GM21723 (cell line): ENCODE data around the gene SEPTIN1.

Source experiments
- ATAC-seq: cut with Tn5 transposase; IDR thresholded peaks from one replicate; pipeline ENCODE4 v1.9.1; 2021; ENCODE audit warnings: mild to moderate bottlenecking, moderate library complexity; ENCODE audit not compliant: unreplicated experiment

The SEPTIN1 gene

DNA sequence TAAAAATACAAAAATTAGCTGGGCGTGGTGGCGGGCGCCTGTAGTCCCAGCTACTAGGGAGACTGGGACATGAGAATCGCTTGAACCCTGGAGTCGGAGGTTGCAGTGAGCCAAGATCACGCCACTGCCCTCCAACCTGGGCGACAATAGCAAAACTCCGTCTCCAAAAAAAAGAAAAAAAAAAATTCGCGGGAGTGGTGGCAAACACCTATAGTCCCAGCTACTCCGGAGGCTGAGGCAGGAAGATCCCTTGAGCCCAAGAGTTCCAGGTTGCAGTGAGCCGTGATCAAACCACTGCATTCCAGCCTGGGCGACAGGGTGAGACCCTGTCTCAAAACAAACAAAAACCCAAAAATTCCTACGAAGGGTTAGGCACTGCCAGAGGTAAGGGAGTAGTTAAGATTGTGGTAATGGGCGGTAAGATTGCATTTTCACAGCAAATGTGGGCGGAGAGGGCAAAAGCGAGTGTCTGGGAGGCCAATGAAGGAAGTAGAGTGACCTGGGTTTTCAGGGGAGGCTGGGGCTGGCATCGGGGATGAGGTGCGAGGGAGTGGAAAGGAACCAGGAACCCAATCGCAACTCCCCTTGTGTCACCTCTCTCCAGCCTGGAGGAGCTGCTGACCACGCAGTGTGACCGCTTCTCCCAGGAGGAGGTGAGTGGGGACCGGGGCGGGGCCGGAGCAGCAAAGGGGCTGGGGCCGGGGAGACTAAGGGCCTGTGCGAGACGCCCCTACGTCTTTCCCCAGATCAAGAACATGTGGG lies 5.1 kb downstream of the SEPTIN1 start:
- ATAC-seq: no peak

DNA sequence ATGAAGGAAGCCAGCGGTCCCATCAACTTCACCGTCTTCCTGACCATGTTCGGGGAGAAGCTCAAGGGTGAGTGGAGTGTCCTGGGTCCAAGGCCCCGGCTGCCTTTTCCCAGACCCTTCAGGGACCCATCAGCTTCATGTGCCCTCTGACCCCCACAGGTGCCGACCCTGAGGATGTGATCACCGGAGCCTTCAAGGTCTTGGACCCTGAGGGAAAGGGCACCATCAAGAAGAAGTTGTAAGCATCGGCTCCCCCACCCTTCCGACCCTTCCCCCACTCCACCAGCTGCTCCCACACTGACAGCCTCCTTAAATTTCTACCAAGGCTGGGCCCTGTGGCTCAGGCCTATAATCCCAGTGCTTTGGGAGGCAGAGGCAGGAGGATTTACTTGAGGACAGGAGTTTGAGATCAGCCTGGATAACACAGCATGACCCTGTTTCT lies 5.9 kb downstream of the SEPTIN1 start:
- ATAC-seq: no peak

DNA sequence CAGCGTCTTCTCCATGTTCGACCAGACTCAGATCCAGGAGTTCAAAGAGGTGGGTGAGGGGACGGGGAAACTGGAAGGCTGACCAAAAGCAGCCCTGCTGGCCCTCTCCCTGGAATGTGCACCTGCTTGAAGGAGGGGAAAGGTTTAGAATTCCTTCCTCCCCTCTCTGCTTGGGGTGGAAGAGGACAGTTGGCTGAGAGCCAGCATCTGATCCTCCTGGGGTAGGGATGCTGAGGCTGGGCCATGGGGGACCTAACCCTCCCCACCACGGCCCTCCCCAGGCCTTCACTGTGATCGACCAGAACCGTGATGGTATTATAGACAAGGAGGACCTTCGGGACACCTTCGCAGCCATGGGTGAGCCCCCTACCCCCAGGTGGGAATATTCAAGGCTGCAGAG lies 6.5 kb downstream of the SEPTIN1 start:
- no peak for ATAC-seq

DNA sequence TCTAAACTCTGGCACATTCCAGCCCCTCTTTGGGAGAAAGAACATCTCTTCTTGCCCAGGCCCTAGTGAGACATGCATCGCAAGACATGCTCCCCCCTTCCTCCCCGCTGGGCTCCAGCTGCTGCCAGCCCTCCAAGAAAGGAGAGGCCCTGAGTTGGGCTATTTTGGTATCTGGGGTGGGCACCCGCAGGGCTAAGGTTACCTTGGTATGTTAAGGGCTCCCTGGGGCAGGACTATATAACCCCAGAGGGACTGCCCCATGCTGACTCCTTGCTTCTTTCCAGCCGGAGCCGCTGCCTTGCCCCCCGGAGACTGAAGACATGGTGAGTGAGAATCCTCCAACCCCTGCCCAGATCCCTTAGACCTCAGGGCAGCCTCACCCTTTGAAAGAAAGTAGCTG lies 7.8 kb downstream of the SEPTIN1 start, which contains the start of gene MYL11:
MYL11 (plus strand) TSS at position 265 of the 400 bp plus-strand sequence; CDS start at position 321, 56 bp downstream.
- ATAC-seq: no peak

DNA sequence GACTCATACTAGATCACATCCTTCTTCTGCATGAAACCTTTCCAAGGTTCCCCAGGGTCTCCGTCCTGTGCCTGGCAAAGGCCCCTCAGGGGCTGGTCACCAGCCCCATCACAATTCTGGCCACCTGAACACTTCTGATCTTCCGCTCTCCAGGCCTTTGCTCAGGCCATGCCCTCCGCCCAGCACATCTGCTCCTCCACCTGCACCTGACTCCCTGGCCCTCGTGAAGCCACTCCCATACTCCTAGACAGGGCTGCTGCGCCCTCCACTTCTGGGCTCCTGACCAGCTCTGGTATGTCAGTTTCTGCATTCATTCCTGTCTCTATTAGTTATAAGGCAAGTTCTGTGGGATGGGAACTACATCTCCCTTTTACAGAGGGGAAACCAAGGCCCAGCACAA lies 9.6 kb downstream of the SEPTIN1 start:
- ATAC-seq: no peak

DNA sequence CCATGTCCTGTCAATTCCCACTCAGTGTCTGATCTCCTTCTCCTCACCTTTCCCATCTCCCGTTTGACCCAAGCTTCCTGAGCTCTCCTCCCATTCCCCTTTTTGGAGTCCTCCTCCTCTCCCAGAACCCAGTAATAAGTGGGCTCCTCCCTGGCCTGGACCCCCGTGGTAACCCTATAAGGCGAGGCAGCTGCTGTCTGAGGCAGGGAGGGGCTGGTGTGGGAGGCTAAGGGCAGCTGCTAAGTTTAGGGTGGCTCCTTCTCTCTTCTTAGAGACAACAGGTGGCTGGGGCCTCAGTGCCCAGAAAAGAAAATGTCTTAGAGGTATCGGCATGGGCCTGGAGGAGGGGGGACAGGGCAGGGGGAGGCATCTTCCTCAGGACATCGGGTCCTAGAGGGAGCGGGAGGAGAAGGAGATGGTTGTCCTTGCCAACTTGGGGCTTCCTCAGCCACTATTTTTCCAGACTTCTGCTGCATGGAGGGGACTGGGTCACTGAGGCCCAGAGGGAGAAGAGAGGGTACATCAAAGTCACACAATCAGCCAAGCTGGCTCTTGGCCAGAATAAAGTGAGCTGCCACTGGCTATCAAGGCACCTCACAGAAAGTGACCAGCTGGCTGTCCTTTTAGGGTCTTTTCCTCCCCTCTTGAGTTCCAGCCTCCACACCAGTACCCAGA lies 10.2 kb downstream of the SEPTIN1 start:
- no peak for ATAC-seq

DNA sequence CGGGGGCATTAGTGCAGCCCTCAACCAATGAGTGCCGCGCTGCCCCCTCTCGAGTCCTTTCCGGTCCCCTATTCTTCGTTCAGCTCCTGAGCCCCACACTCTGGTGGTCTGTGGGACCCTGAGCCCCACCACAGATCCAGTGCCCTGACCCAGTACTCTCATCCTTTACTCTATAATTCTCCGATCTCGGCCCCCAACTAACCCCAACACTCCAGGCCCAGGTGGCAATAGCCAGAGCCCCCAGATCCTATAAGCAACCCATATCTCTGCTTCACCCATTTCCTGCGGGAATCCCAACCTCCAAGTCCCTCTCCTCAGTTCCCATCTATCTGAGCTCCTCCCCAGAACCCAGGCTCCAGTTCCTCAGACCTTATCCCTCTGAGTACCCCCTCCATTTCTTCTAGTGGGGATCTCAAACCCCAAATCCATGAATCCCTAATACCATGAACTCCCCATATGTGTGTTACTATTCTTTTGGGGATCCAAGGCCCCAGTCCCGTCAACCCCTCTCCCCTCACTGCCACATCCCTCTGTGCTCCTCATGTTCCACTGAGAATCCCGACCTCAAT lies 11.0 kb downstream of the SEPTIN1 start:
- ATAC-seq: no peak

DNA sequence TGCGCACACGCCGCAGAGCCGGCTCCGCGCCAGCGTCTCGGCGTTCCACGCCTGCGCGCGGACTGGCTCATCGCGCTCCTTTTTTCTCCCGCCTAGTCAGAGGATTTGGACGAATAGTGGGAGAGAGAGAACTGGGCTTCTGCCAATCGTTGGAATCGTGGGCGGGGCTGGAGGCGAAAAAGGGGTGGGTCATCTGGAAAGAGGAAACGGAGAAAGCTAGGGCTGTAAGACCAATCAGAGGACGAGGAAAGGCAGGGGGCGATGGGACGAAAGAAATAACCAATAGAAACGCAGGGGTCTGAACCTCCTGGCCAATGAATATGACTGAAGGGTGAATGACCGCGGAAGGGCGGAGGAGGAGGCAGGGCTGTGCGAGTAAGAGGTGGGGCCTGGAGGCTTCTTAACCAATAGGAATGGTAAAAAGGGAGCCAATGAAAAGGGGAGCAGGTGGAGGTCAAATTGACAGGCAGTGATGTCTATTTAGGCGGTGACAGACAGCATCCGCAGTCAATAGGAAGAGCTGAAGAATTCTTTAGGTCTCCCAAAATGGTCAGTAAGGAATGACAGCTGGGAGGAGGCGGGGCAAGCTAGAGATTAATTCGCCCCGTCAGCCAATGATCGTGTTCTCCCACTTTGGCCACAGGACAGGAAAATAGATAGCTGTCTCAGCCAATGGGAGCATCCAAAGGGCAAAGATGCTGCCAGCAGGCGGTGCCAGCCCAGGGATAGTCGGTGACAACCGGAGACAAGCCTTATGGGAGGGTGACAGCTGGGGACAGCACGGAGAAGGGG lies 11.7 kb downstream of the SEPTIN1 start, which contains the start of gene TBC1D10B:
TBC1D10B (minus strand) TSS at position 39 of the 792 bp plus-strand sequence. CDS start 311 bp downstream, outside the sequence.
- ATAC-seq: peak; percentile 82

DNA sequence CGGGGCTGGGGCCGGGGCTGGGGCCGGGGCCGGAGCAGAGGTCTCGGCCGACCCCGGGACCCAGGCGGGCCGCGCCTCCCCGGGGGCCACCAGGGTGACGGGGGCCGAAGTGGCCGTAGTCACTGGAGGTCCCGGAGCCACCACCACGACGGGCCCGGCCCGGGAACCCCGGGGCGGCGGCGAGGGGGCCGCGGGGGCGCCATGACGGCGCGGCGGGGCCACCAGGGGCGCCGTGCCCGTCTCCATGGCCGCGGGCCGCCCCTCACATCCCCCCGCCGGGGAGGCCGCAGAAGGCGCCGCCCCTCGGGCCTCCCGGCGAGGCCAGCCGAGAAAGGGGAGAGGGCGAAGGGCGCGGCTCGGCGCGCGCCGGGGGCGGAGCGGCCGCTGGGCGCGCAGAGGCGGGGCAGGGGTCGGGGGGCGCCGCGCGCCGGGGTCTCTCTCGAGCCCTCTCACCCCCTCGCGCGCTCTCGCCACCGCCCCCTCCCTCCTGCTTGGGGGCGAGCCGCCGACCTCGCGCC lies 12.4 kb downstream of the SEPTIN1 start:
- peak; percentile 6 for ATAC-seq

DNA sequence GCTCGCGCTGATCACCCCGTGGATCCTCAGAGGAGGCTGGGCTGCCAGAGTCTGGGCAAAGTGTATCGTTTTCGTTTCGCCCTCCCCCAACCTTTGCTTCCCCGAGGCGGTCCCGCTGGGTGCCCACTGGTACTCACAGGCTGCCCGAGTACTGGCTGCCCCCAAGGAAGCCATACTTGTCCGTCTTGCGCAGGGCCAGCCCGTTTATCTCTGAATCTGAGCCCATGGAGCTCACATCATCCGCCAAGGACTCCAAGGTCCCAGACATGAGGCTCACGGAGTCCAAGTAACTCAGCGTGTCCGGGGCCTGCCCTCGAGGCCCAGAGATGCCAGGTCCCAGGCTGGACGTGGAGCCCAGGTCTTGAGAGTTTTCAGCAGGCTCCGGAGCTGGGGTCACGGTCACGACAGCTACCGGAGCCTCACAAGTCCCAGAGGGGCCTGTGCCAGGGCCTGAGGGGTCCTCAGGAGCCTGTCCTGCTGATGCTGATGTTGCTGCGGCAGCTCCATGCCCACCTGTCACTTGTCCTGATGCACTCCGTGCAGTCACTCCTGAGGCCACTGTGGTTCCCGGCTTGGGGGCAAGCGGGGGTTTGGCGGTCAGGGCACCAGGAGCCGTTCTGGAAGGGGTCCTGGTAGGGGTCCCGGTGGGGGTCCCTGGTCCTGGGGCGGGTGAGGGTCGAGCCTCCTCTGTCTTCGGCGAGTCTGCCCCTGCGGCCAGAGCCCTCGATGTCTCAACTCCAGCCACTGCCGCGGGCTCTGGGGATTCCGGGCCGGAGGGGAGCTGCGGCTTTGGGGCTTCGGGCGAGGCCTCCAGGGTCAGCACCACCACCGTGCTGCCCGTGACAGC lies 13.0 kb downstream of the SEPTIN1 start:
- no peak for ATAC-seq

DNA sequence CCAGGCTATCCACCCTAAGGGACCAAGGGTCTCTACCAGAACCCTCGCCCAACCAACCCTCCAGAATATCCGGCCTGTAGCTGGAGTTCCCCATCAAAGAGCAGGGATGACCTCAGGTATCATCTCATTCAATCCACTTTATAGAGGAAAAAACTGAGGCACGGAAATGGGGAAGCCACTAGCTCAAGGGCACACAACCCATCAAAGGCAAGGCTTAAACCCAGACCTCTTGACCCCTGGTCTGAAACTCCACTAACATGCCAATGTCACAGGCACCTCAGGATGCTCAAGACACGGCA lies 13.6 kb downstream of the SEPTIN1 start:
- no peak for ATAC-seq

DNA sequence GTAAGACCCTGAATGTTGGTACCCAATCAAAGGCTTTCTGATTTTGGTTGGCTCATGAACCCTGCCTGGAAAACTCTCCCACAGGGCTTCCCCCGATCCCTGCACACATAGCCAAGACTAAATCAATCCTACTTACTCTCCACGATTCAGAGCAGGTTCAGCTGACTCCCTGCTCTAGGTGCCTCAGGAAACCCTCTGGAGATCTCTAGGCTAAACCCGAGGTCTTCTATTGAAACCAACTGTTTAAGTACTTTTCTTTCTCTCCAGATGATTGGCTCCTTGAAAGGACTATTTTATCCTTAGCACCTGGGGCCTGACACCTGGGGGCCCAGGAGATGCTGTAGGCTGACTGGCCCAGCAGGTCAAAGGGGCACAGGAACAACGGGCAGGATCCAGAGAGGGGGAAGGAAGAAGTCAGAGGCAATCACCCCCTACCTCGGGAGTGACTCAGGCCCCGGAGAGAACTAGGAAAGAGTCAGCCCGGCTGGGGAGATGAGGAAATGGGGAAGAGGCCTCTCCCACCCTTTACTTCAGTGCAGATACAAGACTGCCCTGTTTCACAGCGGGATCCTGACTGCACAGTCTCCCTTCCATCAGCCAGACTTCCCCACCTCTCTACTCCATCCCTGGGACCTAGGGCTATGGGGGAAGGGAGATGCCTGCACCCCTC lies 14.1 kb downstream of the SEPTIN1 start:
- no peak for ATAC-seq

DNA sequence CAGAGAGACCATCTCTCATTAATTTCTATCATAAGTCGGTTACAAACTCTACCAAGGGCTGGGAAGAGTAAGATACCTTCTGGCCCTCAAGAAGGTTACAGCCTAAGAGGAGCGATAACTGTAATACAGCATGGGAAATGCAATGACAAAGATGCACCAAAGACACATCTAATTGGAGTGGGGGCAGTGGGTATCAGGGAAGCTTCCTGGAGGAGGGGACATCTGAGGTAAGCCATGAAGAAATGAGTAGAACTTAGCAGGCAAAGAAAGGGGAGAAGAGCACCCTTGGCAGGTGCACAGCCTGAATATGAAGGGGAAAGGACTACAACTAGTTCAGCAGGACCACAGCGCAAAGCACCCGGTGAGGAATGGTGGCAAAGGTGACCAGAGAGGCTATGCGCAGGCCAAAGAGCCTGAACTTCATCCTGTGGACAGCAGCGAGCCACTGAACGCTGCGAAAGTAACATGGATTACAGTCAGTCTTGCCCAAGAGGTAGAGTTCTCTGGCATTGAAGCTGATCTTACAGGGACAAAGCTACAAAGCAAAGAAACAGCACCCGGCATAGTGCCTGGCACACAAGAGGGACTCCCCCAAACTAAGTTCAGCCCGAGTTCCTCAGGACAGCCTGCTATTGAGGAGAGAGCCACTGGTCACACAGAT lies 14.9 kb downstream of the SEPTIN1 start:
- ATAC-seq: no peak

DNA sequence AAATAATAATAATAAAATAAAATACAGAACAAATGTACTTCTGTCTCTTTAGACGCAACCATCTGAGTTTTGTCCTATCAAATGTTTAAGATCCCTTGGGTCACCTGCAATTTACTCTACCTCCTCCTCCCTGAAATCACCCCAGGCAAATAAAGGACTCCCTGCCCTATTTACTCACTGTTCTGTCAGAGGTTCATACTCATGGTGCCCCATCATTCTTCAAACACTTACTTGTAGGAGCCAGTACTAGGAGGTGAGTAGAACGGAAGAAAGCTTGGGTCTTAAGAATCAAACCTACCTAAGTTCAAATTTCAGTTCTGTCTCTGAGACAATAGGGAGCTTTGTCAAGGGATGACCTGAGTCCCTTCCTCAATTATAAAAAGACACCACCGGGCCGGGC lies 15.8 kb downstream of the SEPTIN1 start:
- no peak for ATAC-seq

DNA sequence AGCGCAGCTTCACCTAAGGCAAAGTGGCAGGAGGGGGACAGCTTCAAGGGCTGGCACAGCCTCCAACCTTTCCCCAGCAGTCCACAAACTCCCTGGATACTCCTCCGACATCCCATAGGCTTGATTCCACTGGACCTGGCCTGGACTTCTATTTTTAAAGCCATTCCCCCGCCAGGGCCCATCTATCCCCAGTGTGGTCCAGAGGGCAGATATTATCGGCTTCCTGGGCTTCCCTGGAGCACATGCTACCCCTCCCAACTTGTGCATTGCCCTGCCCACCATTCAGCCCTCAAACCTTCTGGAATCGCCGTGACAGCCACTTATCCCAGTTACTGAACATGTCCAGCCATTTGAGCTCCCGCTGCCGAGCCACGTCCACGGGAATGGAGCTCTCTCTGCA lies 17.2 kb downstream of the SEPTIN1 start:
- ATAC-seq: no peak

DNA sequence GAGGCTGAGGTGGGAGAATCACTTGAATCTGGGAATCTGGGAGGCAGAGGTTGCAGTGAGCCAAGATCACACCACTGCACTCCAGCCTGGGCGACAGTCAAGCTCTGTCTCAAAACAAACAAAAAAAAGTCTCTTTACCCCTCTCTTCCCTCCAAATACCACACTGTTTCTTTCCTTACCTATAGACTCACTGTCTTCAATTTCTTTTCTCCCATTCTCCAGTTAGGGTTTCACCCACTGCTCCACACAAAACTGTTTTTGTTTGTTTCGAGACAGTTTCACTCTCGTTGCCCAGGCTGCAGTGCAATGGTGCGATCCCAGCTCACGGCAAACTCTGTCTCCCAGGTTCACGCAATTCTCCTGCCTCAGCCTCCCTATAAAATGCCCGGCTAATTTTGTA lies 21.2 kb downstream of the SEPTIN1 start:
- ATAC-seq: no peak

DNA sequence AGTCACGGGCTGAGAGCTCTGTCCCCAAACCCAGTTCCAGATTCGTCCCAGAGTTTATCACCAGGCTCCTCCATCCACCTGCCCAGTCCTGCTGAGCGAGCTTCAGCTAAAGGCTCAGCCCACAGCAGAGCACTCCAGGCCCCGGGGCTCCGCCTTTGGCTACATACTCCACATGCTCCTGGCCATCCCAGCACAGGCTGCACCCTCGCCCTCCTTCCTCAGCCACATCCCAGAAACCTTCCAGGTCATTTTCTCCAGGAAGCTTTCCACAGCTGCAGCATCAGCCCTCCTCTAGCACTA lies 22.5 kb downstream of the SEPTIN1 start:
- ATAC-seq: no peak

DNA sequence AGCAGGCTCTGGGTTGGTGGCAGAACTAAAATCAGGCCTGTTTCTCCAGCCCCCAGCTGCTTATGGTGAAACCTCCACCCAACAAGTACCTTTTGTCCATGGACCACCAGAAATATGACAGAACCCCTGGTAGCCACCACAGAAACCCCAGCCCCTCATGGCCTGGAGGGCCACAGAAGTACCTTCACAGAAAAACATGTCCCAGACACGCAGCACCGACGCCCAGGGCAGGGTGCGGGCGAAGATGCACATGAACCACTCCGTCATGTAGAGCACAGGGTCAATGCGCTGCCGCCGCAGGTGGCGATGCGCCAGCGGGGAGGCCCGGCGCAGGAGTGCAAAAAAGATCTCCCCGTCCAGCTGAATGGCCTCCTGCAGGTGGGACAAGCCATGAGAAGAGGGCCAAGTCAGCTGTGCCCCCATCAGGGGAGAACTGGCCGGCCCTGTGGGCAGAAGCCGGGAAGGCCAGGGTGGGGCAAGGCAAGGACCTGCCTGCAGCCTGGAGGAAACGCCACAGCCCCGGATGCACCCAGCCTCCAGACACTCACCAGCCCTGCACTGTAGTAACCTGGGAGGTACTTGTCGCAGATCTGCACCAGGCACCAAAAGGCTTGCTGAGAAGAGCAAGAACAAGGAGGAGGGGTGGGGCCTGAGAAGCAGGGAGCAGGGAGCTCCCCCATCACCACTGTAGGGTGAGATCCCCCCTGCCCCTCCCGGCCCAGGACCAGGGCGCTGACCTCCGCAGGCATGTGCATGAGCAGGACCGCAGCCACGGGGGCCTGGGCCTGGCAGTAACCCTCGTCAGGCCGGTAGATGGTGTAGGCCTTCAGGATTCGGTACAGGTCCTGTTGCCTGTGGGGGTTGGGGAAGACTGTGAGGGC lies 23.1 kb downstream of the SEPTIN1 start:
- no peak for ATAC-seq
